Measurements from ENCODE around the gene CDCP1. TPM values are rescaled to one million over a fixed set of nuclear protein-coding genes. Genes with fewer than 3 reads are reported as not detected.

Gene CDCP1
- total RNA-seq, 1 donor from 2014 or later: 0.15 TPM

Other genes starting within 250 kb of the CDCP1 start
- gene ZDHHC3, start 170.2 kb downstream of the CDCP1 start, total RNA-seq: 60.3 to 69.8 TPM (median 63.4 TPM) in 3 replicates
- gene EXOSC7, start 170.1 kb downstream of the CDCP1 start, total RNA-seq: 29.1 to 33.3 TPM (median 31.3 TPM) in 3 replicates
- 47.1 to 105 TPM (median 50.3 TPM) in 3 replicates for gene CLEC3B, start 120.1 kb downstream of the CDCP1 start, total RNA-seq
- 5.8 to 34.8 TPM (median 6.9 TPM) in 3 replicates for gene TMEM158, start 79.9 kb upstream of the CDCP1 start, total RNA-seq
- 12.1 to 23.0 TPM (median 14.4 TPM) in 3 replicates for gene LARS2, start 242.2 kb upstream of the CDCP1 start, total RNA-seq

All from chondrocyte (in vitro differentiated cells).